Measurements from ENCODE around the gene ESAM. TPM values are rescaled to one million over a fixed set of nuclear protein-coding genes. Genes with fewer than 3 reads are reported as not detected.

The ESAM gene
- total RNA-seq, 1 experiment from 2014 or later = 5.3 TPM

DNA sequence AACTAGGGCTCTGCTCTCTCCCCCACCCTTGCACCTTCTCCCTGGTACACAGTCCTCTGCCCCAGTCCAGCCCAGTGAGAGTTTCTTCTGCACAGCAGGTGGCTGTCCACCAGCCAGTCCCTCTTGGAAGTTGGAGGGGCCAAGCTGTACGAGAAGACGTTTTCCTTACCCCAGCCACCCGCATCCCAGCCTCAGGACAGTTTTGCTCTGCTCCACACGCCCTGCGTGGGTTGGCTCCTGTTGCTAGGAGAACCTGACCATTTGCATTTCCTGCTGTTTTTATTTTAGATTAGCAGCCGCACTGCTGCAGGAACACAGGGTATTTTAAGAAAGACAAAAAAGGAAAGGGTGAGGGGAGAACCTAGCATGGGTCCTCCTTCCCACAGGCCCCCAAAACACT is 39.9 kb downstream of the ESAM start:
- Histone ChIP-seq H3K27me3 (replicated peaks; ENCODE audit: control insufficient read depth, insufficient read depth, low read length) (peaks cover 6% of the 10 kb centered on the region), H3K4me3 (ENCODE audit: low read depth, low read length) (no peak overlapping the region), H3K36me3 (ENCODE audit: control insufficient read depth, insufficient read depth, low read length) (no peaks in the 10 kb centered on the region), H3K4me1 (peaks cover 19% of the 10 kb centered on the region), H3K9me3 (no peaks in the 10 kb centered on the region)
- Mint-ChIP-seq H3K4me1 (ENCODE audit: low read depth, unreplicated experiment) (peaks cover 17% of the 10 kb centered on the region), H3K27ac (ENCODE audit: unreplicated experiment) (no peak overlapping the region), H3K9me3 (ENCODE audit: unreplicated experiment) (no peaks in the 10 kb centered on the region), H3K36me3 (ENCODE audit: insufficient read depth, unreplicated experiment) (no peaks in the 10 kb centered on the region), H3K4me3 (ENCODE audit: unreplicated experiment) (no peak overlapping the region), H3K27me3 (ENCODE audit: insufficient read depth, unreplicated experiment) (peaks cover 21% of the 10 kb centered on the region)
- ChIA-PET POLR2A (no interaction called here), CTCF (no interaction called here)
- DNase-seq = no peak
- intact Hi-C loops (cut with micrococcal nuclease; ENCODE audit: unreplicated experiment) = no loop called here
- no TSS peak for BruUV-seq (replicated peaks)
- TF ChIP-seq, protein P1, sequence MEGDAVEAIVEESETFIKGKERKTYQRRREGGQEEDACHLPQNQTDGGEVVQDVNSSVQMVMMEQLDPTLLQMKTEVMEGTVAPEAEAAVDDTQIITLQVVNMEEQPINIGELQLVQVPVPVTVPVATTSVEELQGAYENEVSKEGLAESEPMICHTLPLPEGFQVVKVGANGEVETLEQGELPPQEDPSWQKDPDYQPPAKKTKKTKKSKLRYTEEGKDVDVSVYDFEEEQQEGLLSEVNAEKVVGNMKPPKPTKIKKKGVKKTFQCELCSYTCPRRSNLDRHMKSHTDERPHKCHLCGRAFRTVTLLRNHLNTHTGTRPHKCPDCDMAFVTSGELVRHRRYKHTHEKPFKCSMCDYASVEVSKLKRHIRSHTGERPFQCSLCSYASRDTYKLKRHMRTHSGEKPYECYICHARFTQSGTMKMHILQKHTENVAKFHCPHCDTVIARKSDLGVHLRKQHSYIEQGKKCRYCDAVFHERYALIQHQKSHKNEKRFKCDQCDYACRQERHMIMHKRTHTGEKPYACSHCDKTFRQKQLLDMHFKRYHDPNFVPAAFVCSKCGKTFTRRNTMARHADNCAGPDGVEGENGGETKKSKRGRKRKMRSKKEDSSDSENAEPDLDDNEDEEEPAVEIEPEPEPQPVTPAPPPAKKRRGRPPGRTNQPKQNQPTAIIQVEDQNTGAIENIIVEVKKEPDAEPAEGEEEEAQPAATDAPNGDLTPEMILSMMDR (IDR thresholded peaks at IDR 0.05; ENCODE audit: insufficient read depth in 1 of 2, low read depth in 1 of 2, low read length in 1 of 2, severe bottlenecking in 1 of 2, unreplicated experiment in 1 of 2) = no peak

DNA sequence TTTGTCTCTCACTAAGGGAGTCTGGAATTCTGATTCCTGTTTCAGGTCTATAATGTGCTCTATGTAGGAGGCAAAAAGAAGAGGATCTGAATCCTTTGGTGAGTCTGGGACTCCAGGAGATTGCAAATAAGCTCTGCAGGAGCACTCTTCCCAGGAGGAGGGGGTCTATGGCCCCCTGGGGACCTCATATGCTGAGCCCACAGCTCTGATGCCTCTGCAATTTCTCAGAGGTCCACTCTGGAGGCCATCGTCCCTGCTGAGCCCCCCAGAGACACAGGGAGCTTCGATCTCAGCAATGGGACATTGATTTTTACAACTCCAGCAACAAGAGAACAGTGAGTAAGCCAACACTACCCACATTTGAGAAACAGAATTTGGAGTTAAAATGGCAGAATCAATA is 42.6 kb downstream of the ESAM start:
- Histone ChIP-seq H3K36me3 (ENCODE audit: control insufficient read depth, insufficient read depth, low read length) (no peaks in the 10 kb centered on the region), H3K27me3 (replicated peaks; ENCODE audit: control insufficient read depth, insufficient read depth, low read length) (peaks cover 6% of the 10 kb centered on the region), H3K4me1 (peaks cover 7% of the 10 kb centered on the region), H3K9me3 (no peaks in the 10 kb centered on the region), H3K4me3 (ENCODE audit: low read depth, low read length) (no peak overlapping the region)
- Mint-ChIP-seq H3K27ac (ENCODE audit: unreplicated experiment) (no peak overlapping the region), H3K9me3 (ENCODE audit: unreplicated experiment) (no peaks in the 10 kb centered on the region), H3K36me3 (ENCODE audit: insufficient read depth, unreplicated experiment) (no peaks in the 10 kb centered on the region), H3K27me3 (ENCODE audit: insufficient read depth, unreplicated experiment) (peaks cover 30% of the 10 kb centered on the region), H3K4me3 (ENCODE audit: unreplicated experiment) (no peak overlapping the region), H3K4me1 (ENCODE audit: low read depth, unreplicated experiment) (no peaks in the 10 kb centered on the region)
- intact Hi-C loops (cut with micrococcal nuclease; ENCODE audit: unreplicated experiment) = no loop called here
- ChIA-PET CTCF (no interaction called here), POLR2A (no interaction called here)
- no peak for DNase-seq
- TF ChIP-seq, protein P1 (IDR thresholded peaks at IDR 0.05; ENCODE audit: insufficient read depth in 1 of 2, low read depth in 1 of 2, low read length in 1 of 2, severe bottlenecking in 1 of 2, unreplicated experiment in 1 of 2) = no peak
- no TSS peak for BruUV-seq (replicated peaks)

DNA sequence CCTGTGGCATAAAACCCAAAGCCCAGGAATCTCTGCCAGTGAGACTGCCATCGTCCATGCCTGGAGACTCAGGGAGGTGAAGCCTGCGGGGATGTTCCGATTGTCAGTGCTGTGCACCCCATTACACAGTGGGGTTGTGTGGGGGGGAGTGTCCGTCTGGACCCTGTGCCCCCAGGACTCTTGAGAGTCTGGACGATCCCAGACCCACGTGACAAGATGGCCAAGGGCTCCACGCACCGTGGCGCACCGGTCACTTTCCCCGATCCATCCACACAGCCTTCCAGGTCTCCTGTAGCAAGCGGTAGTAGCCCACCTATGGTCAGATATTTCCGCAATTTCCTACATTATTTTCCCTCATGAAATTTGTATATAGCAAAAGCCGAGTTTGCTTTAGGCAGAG is 43.3 kb downstream of the ESAM start:
- no peak for DNase-seq
- Histone ChIP-seq H3K9me3 (no peaks in the 10 kb centered on the region), H3K4me1 (peaks cover 4% of the 10 kb centered on the region; the same call in 1 of the 2 replicates), H3K36me3 (ENCODE audit: control insufficient read depth, insufficient read depth, low read length) (no peaks in the 10 kb centered on the region), H3K4me3 (ENCODE audit: low read depth, low read length) (no peak overlapping the region), H3K27me3 (replicated peaks; ENCODE audit: control insufficient read depth, insufficient read depth, low read length) (peaks cover 6% of the 10 kb centered on the region)
- H3K36me3 Mint-ChIP-seq (ENCODE audit: insufficient read depth, unreplicated experiment) = no peaks in the 10 kb centered on the region
- H3K9me3 Mint-ChIP-seq (ENCODE audit: unreplicated experiment) = no peaks in the 10 kb centered on the region
- H3K4me3 Mint-ChIP-seq (ENCODE audit: unreplicated experiment) = peak overlapping the region; percentile 71
- POLR2A ChIA-PET = no interaction called here
- intact Hi-C loops (cut with micrococcal nuclease; ENCODE audit: unreplicated experiment) = no loop called here
- H3K27me3 Mint-ChIP-seq (ENCODE audit: insufficient read depth, unreplicated experiment) = peaks cover 35% of the 10 kb centered on the region
- no peak overlapping the region for H3K27ac Mint-ChIP-seq (ENCODE audit: unreplicated experiment)
- H3K4me1 Mint-ChIP-seq (ENCODE audit: low read depth, unreplicated experiment) = no peaks in the 10 kb centered on the region
- CTCF ChIA-PET = no interaction called here
- BruUV-seq (replicated peaks) = no TSS peak
- TF ChIP-seq, protein P1 (IDR thresholded peaks at IDR 0.05; ENCODE audit: insufficient read depth in 1 of 2, low read depth in 1 of 2, low read length in 1 of 2, severe bottlenecking in 1 of 2, unreplicated experiment in 1 of 2) = no peak
